ENCODE measurements around the gene CNOT9.

Gene CNOT9

DNA sequence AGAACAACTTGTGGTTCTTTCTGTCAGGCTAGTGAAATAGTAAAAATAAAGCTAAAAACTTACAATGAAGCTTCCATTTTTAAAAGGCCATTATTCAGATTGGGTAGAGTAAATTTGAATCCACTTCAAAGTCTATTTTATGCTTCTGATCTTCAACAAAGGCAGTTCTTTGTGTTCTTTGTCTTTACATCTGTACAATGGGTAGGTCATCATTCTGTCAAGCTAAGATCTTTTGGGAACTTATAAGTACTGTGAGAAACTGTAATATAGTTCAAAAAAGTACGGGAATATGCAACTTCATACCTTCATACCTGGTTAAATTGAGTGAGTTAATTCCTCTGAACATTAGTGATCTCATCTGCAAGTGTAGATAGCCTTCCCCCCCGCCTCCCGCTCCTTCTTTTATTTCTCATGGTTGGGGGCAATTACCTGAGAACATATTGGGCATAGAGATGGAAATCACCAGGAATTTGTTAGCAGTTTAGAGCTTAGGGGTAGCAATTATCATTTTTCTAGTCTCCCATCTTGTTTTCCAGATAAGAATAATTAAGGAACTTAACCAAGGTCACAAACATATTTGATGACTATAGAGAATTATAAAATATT is 9.7 kb downstream of the CNOT9 start:
- ATAC-seq = no peak

DNA sequence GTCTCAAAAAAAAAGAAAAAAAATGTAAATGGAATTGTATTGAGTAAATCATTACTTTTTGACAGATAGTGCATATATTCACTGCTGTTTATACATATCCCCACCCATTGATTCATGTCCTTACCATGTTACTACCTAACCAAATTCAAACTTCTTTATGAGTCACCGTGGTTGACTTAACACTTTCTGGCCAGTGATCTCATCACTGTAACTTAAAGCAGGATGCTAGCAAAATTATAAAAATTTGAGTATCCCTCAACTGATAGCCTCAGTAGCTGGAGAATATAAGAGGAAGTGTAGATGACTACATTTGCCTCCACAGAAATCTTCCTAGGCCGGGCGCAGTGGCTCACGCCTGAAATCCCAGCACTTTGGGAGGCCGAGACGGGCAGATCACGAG is 13.4 kb downstream of the CNOT9 start:
- ATAC-seq = peak; percentile 99 to 100

DNA sequence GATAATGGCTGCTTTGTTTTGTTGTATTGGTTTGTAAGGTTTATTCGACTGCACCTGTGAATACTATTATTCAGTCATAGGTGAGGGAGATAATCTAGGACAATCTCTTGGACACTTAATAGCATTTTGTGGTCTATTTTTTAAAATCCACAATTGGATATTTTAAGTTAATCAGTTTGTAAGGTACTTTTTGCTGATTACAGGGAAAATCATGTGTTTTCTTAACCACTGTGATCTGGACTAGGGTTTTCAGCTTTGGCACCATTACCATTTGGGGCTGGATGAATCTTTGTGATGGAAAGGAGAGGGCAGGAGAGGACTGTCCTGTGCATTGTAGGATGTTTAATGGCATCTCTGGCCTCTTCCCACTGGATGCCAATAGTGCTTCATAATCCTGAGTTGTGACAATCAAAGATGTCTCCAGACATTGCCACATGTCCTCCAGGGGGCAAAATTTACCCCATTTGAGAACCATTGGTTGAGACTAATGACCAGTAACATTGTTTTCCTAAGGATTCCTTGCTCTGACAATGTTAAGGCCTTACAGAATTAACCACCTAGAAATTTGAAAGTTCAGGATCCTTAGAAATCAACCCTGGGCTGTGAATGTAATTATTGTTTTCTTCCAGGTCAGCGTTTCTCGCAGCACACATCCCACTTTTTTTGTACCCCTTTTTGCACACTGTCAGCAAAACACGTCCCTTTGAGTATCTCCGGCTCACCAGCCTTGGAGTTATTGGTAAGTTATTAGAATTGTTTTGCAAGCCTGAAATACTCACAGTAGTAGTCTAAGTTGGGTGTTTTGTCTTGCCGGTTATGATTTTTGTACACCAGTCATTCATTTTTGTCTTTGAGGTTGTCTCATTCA is 15.6 kb downstream of the CNOT9 start:
- no peak for ATAC-seq

DNA sequence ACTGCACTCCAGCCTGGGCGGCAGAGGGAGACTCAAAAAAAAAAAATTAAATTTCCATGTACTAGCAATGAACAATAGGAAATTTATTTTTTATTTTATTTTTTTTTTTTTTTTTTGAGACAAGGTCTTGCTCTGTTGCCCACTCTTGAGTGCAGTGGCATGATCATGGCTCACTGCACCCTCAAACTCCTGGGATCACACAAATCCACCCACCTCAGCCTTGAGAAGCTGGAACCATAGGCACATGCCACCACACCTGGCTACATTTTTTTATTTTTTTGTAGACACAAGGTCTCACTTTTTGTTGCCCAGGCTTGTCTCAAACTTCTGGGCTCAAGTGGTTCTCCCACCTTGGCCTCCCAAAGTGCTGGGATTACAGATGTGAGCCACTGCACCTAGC is 16.9 kb downstream of the CNOT9 start:
- ATAC-seq = no peak

DNA sequence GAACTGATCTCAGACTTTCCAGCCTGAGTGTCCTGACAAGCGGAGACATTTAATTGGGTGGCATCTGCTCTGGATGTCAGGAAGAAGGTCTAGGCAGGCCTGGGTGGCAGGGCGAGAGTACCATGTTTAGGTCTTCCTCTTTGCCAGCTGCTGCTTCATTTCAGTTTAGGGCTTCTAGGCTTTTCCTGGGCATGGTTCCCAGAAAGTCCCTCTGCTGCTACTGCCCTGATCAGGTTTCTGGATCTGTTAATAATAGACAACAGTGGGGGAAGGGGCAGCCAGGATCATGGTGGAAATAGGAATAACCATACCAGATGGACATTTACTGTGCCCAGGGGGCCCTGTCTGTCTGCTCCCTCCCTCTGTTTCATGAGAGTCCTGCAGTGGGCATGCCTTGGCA is 36.8 kb downstream of the CNOT9 start:
- ATAC-seq = no peak

DNA sequence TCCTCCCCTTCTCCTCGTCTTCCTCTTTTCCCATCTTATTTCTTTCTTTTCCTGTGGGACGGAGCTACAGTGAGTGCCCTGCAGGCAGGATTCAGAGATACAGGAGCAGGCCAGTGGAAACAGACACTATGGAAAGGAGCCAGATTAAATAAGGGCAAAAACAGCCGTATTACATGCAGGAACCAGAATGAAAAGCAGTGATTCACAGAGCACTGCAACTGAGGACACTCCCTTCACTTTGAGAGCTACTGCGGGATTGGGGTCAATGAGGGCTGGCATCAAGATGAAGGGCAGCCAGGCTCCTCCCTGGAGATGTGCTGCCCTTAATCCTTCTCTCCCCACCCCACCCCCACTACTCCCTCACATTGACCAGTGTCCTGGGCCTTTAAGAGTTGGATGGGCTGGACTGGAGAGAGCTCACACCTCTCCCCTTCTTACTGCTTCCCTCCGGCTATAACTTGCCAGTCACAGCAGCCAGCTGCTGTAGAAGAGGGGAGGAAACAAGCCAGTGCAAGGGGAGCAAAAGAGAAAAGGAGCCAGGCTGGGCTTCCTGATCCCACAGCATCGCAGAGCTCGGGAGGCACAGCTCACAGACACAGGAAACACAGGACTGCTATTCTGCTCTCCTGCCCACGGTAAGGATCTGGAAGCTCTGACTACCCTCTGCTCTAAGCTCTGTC is 38.9 kb downstream of the CNOT9 start, which contains the start of gene PLCD4:
Gene PLCD4 (plus strand): TSS at position 464 of the 680 bp plus-strand sequence. CDS start 7,841 bp downstream, outside the sequence.
- no peak for ATAC-seq

DNA sequence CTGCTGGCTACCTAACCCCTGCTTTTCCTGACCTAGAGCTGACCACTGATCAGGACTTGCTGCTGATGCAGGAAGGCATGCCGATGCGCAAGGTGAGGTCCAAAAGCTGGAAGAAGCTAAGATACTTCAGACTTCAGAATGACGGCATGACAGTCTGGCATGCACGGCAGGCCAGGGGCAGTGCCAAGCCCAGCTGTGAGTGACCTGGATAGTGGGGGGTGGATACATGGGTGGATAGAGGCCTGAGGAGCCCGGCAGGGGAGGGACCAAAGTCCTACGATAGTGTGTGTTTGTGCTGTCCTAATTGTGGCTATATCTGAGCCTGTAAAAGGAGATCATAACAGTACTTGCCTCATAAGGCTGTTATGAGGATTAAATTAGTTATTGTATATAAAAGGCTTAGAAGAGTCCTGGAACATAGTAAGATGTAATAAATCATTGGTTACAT is 47.3 kb downstream of the CNOT9 start:
- no peak for ATAC-seq

DNA sequence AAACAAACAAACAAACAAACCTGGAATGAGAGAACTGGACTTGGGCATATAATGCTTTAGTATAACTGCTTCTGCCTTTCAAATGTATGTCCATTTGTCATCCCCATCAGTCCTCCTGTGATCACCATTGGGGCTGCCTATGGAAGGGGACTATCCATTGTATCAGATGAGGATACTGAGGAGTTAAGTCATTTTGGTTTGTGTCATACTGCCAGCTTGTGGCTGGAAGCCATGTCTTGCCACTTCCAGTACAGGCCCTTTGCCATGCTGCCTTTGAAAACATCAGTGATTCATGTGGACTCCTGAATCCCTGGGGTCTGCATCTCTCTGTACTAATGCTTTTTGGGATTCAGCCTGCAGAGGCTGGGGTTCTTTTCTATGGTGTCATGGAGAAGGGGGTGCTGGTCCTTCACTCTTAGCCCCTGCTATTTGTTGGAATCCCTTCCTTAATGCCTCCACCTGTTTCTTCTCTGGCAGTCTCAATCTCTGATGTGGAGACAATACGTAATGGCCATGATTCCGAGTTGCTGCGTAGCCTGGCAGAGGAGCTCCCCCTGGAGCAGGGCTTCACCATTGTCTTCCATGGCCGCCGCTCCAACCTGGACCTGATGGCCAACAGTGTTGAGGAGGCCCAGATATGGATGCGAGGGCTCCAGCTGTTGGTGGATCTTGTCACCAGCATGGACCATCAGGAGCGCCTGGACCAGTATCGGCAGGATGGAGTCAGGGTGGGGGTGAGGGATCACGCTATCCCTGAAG is 49.6 kb downstream of the CNOT9 start:
- no peak for ATAC-seq

DNA sequence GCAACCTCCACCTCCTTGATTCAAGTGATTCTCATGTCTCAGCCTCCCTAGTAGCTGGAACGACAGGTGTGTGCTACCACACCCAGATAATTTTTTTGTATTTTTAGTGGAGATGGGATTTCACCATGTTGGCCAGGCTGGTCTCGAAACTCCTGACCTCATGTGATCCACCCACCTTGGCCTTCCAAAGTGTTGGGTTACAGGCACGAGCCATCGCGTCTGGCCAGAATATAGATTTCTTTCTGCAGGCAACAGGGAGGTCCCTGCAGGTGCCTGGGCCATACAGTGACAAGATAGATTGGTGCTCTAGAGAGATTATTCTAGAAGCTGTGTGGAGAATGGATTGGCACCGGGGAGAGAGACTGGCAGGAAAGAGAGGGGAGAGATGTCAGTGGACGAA is 52.4 kb downstream of the CNOT9 start:
- ATAC-seq = no peak

DNA sequence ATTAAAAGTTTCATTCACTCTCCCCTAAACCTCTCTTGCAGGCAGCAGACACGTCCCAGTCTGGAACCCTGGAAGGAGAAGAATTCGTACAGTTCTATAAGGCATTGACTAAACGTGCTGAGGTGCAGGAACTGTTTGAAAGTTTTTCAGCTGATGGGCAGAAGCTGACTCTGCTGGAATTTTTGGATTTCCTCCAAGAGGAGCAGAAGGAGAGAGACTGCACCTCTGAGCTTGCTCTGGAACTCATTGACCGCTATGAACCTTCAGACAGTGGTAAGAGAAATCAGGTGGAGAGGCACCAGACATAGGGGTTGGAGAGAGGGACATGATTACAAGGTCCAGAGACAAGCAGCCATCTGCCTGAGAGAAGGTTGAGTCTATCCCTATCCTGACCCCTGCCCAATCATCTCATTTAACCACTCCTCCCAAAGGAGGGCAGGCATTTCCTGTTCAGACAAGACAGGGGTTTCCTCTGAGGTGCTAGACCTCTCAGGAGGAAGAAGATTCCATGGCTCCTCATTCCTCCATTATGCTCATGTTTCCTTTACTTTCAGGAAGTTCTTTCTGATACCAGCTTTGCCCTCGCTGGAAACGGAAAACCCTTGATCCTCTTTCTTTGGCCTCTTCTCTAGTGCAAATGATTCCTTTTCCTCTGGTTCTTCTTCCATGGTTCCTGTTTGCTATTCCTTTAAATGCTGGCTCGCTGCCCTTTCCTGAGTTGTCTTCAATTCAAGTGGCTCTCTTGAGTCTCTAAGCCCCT is 54.1 kb downstream of the CNOT9 start:
- no peak for ATAC-seq

DNA sequence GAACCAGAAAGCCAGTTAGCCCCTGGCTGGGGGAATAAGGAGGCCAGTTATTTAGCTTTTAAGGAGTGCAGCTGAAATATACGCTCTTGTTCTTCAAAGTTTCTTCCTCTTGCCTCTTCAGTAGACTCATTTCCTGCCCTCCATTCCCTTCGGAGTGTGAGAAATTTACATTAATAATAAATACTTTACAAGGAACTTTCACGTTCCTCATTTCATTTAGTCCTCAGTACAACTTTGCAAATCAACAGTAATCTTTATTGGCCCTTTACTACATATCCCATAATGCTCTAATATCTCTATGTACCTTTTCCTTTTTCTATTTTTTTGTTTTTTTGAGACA is 54.7 kb downstream of the CNOT9 start:
- ATAC-seq = no peak

DNA sequence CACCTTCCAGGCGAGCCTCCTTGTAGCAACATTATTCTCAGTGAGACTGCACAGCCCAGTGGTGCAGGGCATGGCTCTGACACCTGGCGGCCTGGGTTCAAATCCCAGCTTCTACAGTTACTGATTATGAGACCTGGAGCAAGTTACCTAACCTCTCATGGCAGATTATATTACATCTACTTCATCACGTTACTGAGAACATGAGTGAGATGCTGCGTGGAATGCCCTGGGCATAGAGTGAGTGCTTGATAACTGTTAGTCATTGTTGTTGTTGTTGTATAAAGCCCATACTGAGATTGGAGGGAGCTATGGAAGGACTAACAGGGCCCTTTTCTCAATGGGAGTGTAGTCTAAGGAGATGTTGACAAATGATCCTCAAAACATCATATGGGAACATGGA is 57.7 kb downstream of the CNOT9 start:
- no peak for ATAC-seq

DNA sequence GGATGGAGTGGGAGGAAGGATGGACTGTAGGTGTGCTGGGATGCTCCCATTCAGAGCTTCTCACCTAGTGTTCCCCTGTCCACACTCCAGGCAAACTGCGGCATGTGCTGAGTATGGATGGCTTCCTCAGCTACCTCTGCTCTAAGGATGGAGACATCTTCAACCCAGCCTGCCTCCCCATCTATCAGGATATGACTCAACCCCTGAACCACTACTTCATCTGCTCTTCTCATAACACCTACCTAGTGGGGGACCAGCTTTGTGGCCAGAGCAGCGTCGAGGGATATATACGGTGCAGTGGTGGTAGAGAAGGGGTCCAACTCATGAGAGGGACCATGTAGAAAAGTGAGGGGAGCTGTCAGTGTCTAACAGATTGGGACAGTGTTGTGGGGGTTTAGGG is 59.3 kb downstream of the CNOT9 start:
- no peak for ATAC-seq

DNA sequence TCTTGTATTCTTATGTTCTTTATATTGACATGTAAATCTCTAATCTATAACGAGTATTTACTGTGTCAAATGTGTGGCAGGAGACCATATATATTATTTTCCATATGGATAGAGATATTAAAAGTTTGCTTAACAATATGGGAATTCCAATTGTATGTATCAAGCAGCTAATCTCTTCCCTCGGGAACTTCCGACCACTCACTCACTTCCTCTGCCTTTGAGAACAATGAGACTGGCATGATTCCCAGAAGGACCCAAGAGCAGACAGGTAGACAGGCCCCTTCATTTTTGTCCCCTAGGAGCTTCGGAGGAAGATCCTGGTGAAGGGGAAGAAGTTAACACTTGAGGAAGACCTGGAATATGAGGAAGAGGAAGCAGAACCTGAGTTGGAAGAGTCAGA is 63.2 kb downstream of the CNOT9 start:
- ATAC-seq = no peak

DNA sequence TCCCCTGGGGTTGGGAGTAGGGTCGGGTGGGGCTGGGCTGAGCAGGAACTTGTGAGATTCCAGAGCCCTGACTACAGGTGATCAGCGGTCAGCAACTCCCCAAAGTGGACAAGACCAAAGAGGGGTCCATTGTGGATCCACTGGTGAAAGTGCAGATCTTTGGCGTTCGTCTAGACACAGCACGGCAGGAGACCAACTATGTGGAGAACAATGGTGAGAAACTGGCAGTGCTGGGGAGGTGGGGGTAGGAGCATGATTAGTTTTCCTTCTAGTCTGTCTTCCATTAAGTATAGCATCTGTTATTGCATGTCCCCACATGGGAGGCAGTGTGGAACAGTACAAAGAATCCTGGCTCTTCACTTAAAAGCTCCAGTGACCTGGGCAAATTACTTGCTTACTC is 67.1 kb downstream of the CNOT9 start:
- no peak for ATAC-seq

DNA sequence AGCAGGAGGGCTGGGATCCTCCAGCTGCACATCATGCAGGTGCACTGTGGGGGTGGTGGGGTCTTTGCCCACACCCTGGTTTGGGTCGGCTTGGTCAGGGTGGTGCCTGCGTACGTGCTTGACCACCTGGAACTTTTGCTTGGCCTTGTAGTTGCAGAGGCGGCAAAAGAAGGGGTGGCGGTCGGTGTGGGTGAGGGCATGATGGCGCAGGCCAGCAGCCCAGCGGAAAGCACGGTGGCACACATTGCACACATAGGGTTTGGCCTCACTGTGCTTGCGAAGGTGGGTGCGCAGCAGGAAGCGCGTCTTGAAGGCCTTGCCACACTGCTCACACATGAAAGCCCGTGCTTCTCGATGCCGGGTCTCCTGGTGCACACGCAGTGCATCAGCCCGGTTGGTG is 69.7 kb downstream of the CNOT9 start:
- no peak for ATAC-seq

DNA sequence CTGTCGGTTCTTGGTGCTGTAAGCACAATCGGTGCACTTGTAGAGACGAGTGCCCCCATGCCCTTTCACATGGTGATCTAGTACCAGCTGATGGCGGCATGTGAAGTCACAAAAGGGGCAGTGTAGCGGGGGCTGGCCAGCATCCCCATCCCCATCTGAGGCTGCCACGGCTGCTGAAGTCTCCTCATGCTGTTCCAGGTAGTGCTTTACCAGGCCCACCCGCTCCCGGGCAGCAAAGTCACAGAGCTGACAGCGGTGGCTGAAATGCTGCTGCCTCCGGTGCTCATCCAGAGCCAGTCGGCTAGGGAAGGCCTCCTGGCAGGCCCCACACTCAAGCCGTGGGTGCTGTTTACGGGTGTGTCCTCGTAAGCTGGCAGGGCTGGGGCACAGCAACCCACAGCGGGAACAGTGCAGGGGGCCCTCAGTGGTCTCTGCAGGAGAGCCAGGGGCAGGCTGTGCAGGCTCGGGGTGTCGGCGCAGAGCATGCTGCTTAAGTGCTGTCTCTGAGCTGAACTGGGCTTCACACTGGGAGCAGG is 73.5 kb downstream of the CNOT9 start:
- ATAC-seq = no peak

DNA sequence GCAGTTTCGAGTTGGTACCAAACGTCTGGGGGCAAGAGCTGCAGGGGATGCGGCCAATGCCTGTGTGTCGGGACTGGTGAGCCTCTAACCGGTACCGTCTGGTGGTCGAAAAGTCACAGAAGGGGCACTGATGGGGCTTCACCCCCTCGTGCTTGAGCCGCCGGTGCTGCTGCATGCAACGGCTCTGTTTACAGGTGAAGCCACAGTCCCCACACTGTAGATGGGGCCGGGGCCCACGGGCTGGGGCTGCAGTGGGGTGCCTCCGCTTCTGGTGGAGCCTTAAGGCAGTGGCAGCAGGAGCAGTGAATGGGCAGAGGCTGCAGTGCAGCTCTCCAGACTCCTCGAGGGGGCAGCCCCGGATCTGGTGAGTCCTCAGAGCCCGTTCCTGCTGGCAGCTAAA is 74.1 kb downstream of the CNOT9 start:
- ATAC-seq = no peak

DNA sequence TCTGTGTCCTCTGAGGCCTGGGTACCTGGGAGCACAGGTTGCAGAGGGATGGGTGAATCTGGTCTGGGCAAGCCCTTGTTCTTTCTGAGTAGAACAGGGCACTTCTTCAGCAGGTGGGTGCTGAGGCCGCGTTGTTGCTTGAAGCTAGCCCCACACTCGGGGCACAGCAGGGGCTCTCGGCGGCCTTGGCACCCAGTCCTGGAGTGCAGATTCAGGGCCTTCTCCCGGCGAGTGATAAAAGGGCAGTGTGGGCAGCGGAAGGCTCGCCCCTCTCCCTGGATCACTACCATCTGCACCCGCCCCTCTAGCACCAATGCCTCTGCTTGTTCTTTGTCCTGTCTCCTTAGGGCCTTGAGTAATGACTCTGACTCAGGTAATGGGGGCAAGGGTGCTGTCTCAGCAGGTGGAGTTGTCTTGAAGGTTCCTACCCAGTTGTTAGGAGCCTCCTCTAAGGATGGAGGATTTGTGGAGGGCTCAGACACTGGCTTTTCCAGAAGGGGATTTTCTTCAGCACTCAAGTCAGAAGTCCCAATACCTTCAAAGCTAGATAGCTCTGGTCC is 75.2 kb downstream of the CNOT9 start:
- ATAC-seq = no peak

DNA sequence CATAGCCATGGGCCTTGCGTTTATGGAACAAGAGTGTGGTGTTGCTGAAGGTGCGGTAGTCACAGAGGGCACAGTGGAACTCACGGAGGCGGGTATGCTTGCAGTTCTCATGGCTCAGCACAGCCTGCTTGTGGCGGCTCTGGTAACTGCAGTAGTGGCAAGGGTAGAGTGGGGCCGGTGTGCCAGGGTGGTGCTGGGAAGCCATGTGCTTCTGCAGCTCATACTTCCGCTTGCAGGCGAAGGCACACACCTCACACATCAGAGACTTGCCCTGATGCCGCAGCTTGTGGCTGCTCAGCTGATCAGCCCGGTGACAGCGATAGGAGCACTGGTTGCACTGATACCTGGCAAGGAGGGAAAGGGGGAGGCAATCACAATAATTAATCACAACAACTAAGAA is 76.1 kb downstream of the CNOT9 start:
- no peak for ATAC-seq

DNA sequence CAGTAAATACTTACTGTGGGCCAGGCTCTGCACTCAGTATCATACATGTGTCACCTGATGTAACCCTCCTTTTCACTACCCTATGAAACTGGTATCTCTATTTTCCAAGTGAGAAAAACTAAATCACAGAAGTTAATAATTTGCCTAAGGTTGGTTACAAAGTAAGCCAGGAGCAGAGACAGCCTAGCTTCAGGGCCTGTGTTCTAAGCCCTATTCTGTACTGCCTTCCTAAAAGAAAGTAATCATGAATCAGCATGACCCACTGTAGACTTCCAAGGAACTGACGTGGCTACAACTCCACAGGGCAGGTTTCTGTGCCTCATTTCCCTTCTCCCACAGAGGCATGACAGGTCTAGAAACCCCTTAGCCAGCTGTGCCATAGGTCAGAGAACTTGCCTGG is 76.5 kb downstream of the CNOT9 start:
- no peak for ATAC-seq

Data from activated CD4-positive, CD25-positive, alpha-beta regulatory T cell treated with anti-CD3 and anti-CD28 coated beads, Interleukin-2, amount 50 U/mL, for 24 hours (primary cell).